Psoas muscle (tissue), 8 donors: ENCODE measurements around the gene FAM120B. TPM values are rescaled to one million over a fixed set of nuclear protein-coding genes. Genes with fewer than 3 reads are reported as not detected.
"Not testable (repeated sequence)": the region's sequence is repeated elsewhere in the genome, so short reads cannot be mapped to it uniquely, and the experiment has no call there.

Experiments used
- ATAC-seq, 4 donors: fragments of 200-7000 bp; cut with Tn5 transposase; one replicate each; pipeline ENCODE4 v1.9.1; 2020; ENCODE audit warnings: moderate library complexity in 3 of 4, mild to moderate bottlenecking in 2 of 4
- DNase-seq, 2 donors: peaks; one replicate each; pipeline ENCODE4 v3.0.0-alpha.2; 2020
- H3K27ac ChIP-seq: fragments of 200-600 bp; one replicate; pipeline ENCODE4 v1.8.0; 2022
- H3K27me3 ChIP-seq, 3 donors: fragments of 200-600 bp in 1 of 3; one replicate each; pipeline versions ENCODE4 v1.6.1 to v1.8.0; 2013 to 2022; ENCODE audit warnings: low read length in 2 of 3, mild to moderate bottlenecking in 2 of 3, moderate library complexity in 1 of 3; ENCODE audit not compliant: insufficient read depth in 3 of 3
- H3K36me3 ChIP-seq, 2 donors: fragments of 200-600 bp in 1 of 2; one replicate each; pipeline versions ENCODE4 v1.6.1 to v1.8.0; 2013 to 2022; ENCODE audit warnings: low read depth in 1 of 2, mild to moderate bottlenecking in 1 of 2, moderate library complexity in 1 of 2; ENCODE audit not compliant: insufficient read depth in 1 of 2
- H3K4me1 ChIP-seq: fragments of 200-600 bp; one replicate; pipeline ENCODE4 v1.8.0; 2022
- H3K4me3 ChIP-seq: fragments of 200-600 bp; one replicate; pipeline ENCODE4 v1.8.0; 2022; ENCODE audit warnings: mild to moderate bottlenecking
- H3K9me3 ChIP-seq: fragments of 200-600 bp; one replicate; pipeline ENCODE4 v1.8.0; 2022
- CTCF ChIP-seq: fragments of 200-600 bp; IDR thresholded peaks from one replicate; pipeline ENCODE4 v1.8.0; 2022; ENCODE audit warnings: antibody characterized with exemption
- WGBS, 3 donors: extraction: QIAGEN DNeasy Blood & Tissue Kit; methylation state at CpG; one replicate each; pipeline versions ENCODE4 v1.1.6 to v1.1.7; 2013; 5-methylcytosine and 5-hydroxymethylcytosine counted together
- intact Hi-C, 2 donors: fragments of 100-400 bp; cut with DNase I; formaldehyde crosslinking; loops; one replicate each; pipeline versions ENCODE4 v1.11.0 to v1.14.2; 2022
- polyA plus RNA-seq, 3 donors: library from polyadenylated mRNA; stranded (reverse); fragments of 200-250 nt; gene quantifications; one replicate each; pipeline ENCODE4 v1.2.3, GENCODE V29; 2013
- total RNA-seq, 4 donors: library from RNA; stranded (reverse); fragmentation: NEBNext Ultra II Directional in 2 of 4; extraction: Animal tissue kit (Norgen Biotek cat#: 25700) in 2 of 4; gene quantifications; one replicate each; pipeline versions ENCODE4 v1.2.1 to v1.2.4, GENCODE V29; 2021 to 2023
- donor health status: healthy with polysubstance abuse.
- donor health status: DM: no; HTN: no; CAD: no; lungs with moderate emphysema.
- donor health status: Bipolar disorder and iron deficiency.
- donor health status: healthy.
- donor health status: DM: yes; HTN: yes; CAD: no.
- donor health status: DM: no; HTN: no; CAD: no.
- donor health status: DM: no; HTN: no; CAD: no.
- donor health status: DM: yes; HTN: yes; CAD: no.

FAM120B gene
- total and polyA plus RNA-seq, 7 donors = 9.2 to 24.2 (median 19.4) TPM

GRCh38 chr6:170405311-170405975, 98.9 kb downstream of the FAM120B start:
- no peaks in the 10 kb centered on the region for H3K4me1 ChIP-seq
- H3K9me3 ChIP-seq = no peaks in the 10 kb centered on the region
- WGBS, 3 donors = 76 to 84% (median 82%) methylated on average over 8 of the region's 8 CpGs
- intact Hi-C loops = no loop called here
- ATAC-seq (peak in 2 of 4 donors; percentile 36 to 39), DNase-seq (no peak)
- H3K36me3 ChIP-seq = peaks cover 0 to 47% of the 10 kb centered on the region in 2 donors
- no peak overlapping the region for H3K4me3 ChIP-seq
- no peaks in the 10 kb centered on the region for H3K27me3 ChIP-seq
- TF ChIP-seq CTCF = no peak
- H3K27ac ChIP-seq = no peak overlapping the region

- intact Hi-C loops = no loop called here
- peaks cover 0 to 33% of the 10 kb centered on the region in 2 donors for H3K36me3 ChIP-seq
- H3K27me3 ChIP-seq = no peaks in the 10 kb centered on the region
- H3K9me3 ChIP-seq = no peaks in the 10 kb centered on the region
- TF ChIP-seq CTCF = no peak
- ATAC-seq (peak in 3 of 4 donors; percentile 34 to 42 (median 40)), DNase-seq (no peak)
- 66 to 80% (median 66%) methylated on average over 13 of the region's 13 CpGs for WGBS, 3 donors
- no peak overlapping the region for H3K4me3 ChIP-seq
- H3K4me1 ChIP-seq = no peaks in the 10 kb centered on the region
- H3K27ac ChIP-seq = no peak overlapping the region
Measured at GRCh38 chr6:170407200-170407599, 100.6 kb downstream of the FAM120B start.

GRCh38 chr6:170407932-170408331, 101.4 kb downstream of the FAM120B start:
- Histone ChIP-seq H3K4me3 (no peak overlapping the region), H3K9me3 (no peaks in the 10 kb centered on the region), H3K27ac (no peak overlapping the region), H3K27me3 (no peaks in the 10 kb centered on the region), H3K4me1 (no peaks in the 10 kb centered on the region), H3K36me3 (peaks cover 0 to 33% of the 10 kb centered on the region in 2 donors)
- intact Hi-C loops = no loop called here
- TF ChIP-seq CTCF = no peak
- no peak for DNase-seq
- peak in 2 of 4 donors; percentile 12 to 49 for ATAC-seq
- 89 to 92% (median 90%) methylated on average over 4 of the region's 4 CpGs for WGBS, 3 donors

GRCh38 chr6:170409746-170410145, 103.2 kb downstream of the FAM120B start:
- H3K4me1 ChIP-seq, H3K4me3 ChIP-seq, H3K27me3 ChIP-seq, ATAC-seq, DNase-seq, intact Hi-C loops, H3K9me3 ChIP-seq, H3K27ac ChIP-seq: not testable (repeated sequence)
- 87 to 93% (median 89%) methylated on average over 8 of the region's 8 CpGs for WGBS, 3 donors
- peaks cover 0 to 18% of the 10 kb centered on the region in 2 donors for H3K36me3 ChIP-seq

GRCh38 chr6:170410241-170410640, 103.7 kb downstream of the FAM120B start:
- Histone ChIP-seq H3K27me3 (no peaks in the 10 kb centered on the region), H3K4me1 (no peaks in the 10 kb centered on the region), H3K36me3 (peaks cover 0 to 13% of the 10 kb centered on the region in 2 donors), H3K27ac (no peak overlapping the region), H3K4me3 (no peak overlapping the region), H3K9me3 (no peaks in the 10 kb centered on the region)
- no peak for ATAC-seq
- intact Hi-C loops = no loop called here
- WGBS, 3 donors = 88 to 94% (median 88%) methylated on average over 5 of the region's 5 CpGs
- no peak for TF ChIP-seq CTCF
- no peak for DNase-seq
